ENCODE results near the gene TPK1.
"Not testable (repeated sequence)": the region's sequence is repeated elsewhere in the genome, so short reads cannot be mapped to it uniquely, and the experiment has no call there.

Gene TPK1

DNA sequence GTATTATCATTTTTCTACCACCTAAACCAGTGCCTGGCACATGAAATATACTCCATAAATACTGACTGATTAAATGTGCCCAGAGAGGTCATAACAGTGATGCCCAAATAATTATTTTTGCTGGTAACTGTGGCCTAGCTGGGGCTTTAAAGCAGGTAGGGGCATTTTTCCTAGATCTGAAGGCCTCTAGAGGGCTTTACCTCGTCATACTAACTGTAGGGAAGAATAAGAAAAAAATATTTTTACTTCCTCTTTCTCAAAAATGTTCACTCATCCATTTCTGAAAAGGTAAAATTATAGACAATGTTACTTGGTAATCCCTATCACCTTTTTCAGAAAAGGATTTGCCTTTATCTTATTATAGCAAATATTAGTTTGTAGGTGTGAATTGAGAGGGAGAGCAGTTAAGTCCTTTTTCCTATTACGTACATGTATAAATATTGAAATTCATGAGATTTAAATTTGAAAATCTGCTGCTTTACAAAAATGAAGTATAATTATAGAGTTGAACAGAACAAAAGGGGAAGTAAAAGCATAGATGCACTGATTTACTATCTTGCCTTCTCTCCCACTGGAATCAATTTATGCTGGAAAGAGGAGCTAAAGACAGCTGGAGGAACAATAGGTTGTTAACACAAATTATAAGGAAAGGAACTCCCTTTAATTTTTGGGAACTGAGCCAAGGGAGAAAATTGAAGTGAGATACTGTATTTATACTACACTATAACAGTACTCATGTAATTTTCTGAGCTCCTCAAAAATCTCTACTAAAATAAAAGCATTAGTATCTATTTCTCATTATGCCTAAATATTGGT lies 360.8 kb downstream of the TPK1 start:
- no peak for DNase-seq (ENCODE audit: low read depth)

DNA sequence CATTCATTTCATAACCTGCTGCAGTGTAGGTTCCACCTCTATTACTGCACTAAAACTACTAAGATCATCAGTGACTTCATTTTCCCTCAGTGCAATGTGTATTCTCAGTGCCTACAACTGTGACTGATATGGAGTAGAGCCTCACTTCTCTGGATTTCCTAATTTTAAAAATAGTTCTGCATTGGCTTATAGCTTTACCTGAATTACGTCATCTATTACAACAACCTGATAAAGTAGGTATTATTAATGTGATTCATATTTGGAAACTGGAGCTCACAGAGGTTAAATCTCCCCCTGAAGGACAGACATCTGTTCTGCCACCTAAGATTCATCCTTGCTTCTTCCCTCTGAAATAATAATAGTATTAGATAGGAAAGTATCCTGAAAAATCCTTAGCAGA lies 361.5 kb downstream of the TPK1 start:
- DNase-seq (ENCODE audit: low read depth): no peak

DNA sequence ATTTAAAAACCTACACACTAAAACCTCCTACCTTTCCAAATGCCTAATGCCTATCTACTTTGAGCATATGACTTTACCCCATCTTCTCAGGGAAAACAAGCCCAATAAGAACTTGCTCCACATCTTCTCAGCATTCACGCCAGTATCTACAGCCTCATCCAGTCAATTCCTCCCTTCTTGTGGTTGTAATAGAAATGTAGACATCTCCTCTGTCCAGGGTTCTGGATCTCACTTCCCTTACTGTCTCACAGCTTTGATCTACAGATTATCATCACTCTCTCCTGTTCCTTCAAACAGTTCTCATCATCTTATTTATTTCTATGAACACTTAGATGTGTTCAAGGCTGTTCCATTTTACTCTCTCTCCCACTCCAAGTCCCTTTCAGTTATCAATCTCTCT lies 361.9 kb downstream of the TPK1 start:
- no peak for DNase-seq (ENCODE audit: low read depth)

DNA sequence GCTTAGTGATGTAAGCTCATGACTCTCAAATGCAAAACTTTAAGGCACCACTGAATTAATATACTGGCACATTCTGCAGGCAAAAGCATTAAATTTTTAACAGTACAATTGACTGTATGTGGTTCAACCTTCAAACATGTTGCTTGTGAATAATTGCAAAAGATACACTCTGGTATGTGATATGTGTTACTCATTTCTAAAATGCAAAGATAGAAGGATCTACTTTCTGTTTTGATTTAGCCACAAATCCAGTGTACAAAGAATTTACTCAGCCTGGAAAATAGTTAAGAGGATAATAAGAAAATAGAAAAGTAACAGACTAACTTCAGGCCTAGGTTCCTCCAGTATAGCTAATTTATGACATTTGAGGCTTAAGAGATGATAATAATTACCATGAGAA lies 365.8 kb downstream of the TPK1 start:
- DNase-seq (ENCODE audit: low read depth): no peak

DNA sequence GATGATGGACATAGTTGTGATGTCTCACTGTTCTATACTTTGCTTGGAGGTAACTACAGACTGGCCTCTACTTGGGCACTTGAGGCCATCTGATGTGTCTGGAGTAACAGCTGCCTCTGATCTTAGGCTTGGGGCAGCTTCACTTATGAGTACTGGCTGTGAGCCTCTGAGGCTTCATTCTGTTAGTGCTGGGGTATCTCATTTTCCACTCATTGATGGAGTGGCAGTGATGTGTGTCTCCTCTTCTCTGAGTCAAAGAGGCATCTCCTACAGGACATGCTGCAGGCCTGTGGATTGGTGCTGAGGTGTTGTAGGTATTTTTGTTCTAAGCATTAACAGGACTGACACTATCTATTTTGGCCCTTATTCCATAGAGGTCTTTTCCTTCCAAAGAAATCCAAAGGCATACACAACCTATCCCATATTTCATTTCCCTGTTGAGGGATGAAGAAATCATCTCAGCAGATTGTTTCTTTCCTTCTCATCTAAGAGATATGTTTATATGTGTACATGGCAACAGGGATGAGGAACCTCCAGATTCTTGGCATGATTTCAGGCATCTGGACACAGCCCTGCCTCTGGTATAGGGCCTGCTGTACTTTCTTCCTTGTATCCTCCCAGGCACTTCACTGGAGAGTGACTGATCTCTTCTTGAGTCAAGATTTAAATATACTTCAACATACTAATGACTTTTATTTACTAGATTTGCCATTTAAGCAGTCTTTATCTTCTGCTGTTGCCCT lies 366.7 kb downstream of the TPK1 start:
- no peak for DNase-seq (ENCODE audit: low read depth)

DNA sequence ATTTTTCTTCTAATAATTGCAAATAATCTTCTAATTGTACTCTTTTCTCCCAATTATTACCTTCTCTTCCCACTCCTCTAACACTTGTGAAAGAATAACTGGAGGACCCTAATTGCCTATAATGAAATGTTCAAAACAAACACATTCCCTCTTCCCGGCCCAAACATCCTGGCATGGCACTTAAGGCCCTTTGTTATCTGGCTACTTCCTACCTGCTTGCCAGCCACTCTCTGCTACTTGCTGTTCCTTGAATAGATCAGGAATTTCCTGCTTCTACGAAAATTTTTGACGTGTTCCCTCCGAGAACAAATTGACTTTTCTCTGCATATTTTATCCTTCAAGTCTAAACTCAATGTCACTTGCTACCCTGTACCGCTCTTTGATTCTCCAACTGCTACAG lies 376.2 kb downstream of the TPK1 start:
- DNase-seq (ENCODE audit: low read depth): no peak

DNA sequence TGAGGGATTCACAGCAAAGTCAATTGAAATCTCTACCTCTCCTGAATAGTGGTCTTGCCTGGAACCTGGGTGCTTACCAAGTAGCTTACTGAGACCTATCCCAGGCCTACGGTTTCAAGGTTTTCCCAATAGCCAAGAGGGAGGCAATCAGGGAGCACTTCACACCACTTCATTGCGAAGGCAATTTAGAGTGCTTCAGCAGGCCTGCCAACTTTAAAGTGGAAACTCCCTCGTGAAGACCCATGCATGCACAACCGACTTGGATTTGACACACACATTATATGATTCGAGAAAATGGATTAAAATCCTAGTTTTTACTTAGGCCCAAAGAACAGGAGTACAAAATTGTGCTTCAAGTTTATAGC lies 380.8 kb downstream of the TPK1 start:
- DNase-seq (ENCODE audit: low read depth): no peak

DNA sequence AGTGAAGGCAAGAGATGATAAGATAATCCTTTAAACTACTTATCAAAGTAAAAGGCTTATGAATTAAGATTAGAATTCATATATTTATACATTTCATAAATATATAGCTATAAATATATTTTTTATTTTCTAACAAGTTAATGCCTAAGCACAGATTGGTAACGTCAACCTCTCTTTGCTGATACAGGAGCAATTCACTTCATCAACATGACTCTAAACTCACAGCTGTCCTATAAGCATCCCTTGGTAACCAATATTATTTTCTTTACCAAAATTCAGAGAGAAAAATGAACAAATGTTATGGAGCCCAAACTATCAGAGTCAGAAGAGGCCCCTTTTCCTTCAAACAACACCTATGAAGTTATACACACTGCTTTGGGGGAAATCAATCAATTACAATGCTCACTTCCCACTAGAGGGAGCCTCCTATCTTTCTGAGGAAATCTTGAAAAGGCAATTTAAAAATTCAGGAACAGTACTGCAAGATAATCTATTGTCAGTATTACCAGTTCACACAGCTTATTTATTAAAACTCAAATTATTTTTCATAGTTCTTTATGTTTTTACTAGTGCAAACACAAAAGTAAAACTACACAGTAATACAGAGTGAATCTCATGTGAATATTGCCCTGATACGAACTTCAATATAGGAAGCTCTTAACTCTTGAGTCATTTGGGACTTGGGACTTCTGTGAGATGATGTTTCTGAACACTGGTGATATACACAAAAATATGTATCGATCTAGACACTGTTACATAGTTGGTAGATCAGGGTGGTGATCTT lies 381.4 kb downstream of the TPK1 start:
- DNase-seq (ENCODE audit: low read depth): no peak

DNA sequence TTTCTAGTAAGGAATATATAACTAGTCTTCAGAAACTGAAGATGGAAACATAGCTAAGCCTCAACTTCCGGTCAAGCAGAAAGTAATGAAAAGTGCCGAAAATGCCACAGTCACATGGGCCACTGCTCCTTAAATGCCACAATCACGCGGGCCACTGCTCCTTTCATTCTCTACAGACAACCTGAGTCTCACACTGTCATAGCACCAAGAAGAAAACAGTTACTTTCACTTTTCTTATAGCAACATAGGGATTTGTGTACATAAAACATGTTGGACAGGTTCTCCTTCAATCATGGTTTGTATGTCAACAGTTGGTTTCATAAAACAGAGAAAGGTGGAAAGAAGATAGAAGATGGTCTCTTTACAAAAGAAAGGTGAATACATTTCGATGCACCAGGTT lies 383.8 kb downstream of the TPK1 start:
- no peak for DNase-seq (ENCODE audit: low read depth)

DNA sequence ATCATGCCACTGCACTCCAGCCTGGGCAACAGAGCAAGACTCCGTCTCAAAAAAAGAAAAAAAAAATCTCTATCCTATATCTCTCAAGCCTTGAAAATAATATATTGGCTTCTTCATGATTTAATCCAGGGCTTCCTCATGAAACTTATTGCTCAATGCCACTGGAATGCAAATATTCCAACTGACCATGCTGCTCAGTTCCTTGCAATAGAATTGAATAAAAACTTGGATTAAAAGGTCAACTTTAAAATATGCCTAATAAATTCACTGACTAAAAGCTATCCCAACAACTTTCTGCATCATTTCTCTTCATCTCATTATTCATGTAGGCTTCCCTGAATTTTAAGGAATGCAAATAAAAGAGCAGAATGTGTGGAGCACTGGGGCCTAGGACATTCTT lies 390.3 kb downstream of the TPK1 start:
- DNase-seq (ENCODE audit: low read depth): no peak

DNA sequence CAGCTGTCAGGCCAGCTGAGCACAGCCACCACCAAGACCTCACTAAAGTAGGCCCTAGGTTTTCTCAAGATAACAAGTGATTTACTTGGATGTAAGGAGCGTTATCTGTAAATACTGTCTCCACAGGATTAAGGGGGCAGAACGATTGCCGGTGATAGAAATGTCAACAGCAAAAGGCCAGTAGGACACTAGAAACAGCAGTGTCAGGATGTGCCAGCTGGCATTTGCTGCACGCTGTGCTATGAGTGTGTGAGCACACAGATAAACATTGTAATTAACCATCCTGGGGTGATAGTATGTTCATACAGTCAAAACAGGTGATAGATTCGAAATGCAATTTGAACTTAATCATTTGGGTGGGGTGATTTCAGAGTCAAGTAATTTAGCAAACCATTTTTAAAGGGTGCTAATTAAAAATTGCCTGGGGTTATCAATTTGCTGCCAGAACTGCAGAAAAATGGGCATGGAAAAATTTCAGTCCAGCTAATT lies 396.1 kb downstream of the TPK1 start:
- DNase-seq (ENCODE audit: low read depth): no peak

DNA sequence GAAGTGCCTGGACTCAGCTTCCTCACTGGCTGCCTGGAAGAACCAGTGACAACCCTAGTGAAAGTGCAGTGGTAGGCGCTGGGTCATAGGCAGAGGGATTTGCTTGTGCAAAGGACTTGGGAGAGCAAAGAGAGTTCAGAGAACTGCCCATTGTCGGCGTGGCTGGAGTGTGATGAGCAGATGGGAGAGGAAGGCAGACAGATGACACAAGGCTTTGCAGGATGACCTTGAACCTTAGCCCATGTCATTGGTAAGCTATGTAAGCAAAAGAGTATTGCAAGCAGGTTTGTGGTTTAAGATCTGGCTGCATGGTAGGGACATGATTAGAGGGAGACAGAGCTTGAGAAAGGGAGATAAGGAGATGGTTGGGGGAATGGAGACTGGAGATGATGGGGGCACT lies 397.1 kb downstream of the TPK1 start:
- DNase-seq (ENCODE audit: low read depth): no peak

DNA sequence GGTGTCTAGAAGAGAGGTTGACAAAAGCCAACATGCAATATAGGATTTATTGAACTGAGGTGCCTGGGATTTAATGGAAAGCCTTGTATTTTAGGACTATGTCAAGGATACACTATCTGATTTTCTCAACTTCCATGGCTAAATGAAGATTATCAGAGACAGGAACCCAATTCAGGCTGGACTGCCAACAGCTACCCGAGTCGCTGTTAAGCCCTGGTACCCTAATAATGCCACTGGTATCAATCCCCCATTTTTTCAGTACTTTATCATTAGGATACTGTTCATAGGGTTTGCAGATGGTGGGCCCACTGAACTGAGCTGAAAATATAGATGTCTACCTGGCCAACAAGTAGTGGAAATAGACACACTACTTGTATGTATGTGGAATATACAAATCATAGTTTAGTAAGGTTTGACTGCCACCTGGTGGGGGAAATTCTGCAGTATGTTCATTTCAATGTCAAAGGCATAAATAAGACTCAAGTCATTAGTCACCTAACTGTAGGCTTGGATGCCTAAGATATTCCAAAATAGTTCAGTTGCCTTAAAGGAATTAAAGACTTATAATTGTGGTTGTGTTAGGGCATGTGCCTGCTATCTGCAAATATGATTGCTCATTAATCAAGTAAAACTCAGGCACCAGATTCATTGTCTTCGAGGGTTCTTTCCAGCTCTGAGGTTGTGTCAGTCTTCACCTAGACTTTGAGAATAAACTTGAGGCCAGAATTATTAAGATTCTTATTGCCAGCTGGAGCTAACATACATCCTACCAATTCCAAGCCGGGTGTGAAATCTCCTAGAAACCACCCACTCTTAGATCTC lies 398.3 kb downstream of the TPK1 start:
- DNase-seq (ENCODE audit: low read depth): no peak

DNA sequence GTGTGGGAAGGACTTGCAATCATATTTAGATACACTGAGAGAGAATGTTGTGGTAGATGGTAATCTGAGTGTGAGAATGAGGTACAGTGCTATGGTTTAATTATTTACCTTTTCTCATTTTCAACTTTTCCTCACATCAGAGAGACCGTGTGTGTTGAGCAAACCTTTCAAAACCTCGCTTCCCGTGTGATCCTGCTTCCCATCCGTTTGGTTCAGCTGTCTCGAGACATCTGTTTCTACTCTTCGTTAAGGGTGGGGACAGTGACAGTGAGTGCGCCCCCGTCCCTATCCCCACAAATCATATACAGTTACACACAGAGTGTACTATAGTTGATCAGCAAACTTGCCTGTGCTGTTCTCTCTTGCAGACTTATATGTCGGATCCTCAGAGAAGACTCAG lies 399.4 kb downstream of the TPK1 start:
- DNase-seq (ENCODE audit: low read depth): no peak

DNA sequence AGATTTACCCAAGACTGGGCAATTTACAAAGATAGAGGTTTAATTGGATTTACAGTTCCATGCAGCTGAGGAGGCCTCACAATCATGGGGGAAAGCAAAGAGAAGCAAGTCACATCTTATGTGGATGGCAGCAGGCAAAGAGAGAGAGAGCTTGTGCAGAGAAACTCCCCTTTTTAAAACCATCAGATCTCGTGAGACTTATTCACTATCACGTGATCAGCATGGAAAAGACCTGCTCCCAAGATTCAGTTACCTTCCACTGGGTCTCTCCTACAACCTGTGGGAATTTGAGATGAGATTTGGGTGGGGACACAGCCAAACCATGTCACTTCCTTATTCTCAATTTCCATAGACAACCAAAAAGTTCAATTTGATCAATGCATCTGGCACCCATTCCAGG lies 407.4 kb downstream of the TPK1 start:
- DNase-seq (ENCODE audit: low read depth): no peak

DNA sequence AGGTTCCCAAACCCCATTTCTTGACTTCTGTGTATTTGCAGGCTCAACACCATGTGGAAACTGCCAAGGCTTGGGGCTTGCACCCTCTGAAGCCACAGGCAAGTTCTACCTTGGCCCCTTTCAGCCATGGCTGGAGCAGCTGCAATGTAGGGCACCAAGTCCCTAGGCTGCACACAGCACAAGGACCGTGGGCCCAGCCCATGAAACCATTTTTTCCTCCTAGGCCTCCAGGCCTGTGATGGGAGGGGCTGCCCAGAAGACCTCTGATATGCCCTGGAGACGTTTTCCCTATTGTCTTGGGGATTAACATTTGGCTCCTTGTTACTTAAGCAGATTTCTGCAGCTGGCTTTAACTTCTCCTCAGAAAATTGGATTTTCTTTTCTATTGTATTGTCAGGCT lies 408.3 kb downstream of the TPK1 start:
- DNase-seq (ENCODE audit: low read depth): not testable (repeated sequence)

DNA sequence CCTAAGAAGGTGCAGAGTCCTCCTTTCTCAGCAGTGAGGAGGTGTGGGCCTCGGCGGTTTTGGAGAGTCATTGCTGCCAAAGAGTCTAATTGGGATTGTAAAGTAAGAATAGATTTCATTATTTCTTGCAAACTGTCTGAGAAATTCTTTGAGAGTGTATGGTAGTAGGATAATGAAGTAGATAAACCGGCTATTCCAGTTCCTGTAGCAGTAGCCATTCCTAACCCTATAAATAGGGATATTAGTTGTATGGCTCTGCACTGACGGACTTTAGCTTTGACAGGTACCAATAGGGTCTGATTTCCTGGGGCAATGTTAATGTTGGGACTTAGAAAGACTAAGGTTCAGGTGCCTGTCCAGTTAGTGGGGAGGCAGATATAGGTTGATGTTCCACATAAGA lies 416.9 kb downstream of the TPK1 start:
- DNase-seq (ENCODE audit: low read depth): not testable (repeated sequence)

DNA sequence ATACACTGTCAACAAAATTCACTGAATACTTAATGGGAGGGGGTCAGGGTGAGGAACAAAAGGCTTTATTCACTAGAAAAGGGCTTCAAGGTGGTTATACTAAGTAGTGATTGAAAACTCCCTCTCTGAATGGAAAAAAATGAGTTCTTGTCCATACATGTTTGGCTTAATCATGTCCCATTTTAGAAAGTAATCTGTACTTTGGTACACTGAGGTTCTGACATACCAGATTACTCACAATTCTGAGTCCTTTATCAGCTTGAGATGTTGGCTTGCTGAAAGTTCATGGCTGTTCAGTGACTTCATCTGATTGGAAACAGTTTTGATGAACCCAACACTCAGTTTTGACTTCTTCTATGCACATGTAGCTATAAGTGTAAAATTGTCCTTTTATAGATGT lies 419.5 kb downstream of the TPK1 start:
- DNase-seq (ENCODE audit: low read depth): no peak

DNA sequence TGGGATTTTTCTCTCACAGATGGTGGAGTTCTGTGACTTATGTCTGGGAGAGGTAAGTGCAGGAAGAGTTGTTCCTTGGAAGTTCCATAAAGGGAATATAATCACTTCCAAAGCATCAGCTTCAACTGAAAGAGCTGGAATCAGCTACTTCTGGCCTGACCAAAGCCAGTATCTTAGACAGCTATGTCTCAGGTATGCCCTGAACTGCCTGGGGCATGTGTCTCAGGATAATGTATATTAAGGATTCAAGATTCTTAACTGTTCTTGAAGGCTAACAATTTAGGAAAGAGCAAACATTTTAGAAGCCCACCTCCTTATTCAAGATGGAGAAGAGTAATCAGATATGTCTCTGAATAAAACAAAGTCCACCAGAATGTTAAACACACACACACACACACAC lies 420.0 kb downstream of the TPK1 start:
- no peak for DNase-seq (ENCODE audit: low read depth)

DNA sequence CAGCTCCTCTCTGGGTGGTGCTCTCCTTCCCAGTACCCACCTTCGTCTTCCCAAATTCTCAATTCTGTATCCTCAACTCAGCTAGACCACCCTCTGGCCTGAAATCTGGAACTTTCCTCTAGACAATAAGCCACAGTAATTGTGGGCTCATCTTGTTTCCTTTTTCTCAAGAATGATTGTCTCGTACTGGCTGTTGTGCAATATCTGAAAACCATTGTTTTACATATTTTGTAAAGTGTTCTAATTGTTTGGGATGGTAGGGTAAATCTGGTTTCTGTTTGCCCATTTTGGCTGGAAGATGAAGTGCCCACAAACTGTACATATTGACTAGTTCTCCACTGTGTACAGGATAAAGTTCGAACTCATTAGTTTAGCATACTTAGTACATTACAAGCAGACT lies 421.0 kb downstream of the TPK1 start:
- no peak for DNase-seq (ENCODE audit: low read depth)

DNA sequence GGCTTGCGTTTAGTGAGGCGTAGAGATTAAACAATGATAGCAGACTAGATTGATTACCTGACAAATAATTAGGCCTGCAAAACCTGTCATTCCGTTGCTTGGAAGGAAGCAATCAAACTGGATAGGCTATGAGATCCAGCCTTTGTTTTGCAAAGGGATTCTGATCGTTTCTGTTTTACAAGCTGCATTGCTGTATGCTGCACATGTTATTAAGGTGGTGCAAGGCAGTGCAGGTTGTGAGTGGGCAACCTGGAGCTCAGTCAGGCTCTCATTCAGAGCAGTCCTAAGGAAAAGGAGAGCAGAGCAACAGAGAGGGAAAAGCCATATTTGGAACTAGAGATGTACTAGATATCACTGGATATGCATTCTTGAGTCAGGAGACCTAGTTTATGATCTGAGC lies 425.4 kb downstream of the TPK1 start:
- no peak for DNase-seq (ENCODE audit: low read depth)

DNA sequence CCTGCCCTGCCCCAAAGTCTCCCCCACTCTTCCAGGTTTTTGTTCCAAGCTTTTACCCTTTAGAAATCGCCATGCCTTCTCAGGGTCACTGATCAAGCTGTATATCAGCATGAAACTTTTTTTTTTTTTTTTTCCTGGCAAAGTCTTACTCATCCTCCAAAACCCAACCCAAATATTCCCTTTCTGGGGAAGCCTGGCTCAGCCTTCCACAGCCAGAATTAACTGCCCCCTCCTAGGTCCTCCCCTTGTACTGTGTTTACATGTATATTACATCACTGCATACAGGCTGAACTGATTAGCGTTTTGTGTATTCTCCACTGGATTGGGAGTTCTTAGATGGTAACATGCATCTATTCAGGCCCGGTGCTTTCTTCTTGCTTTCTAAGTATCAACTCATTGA lies 427.7 kb downstream of the TPK1 start:
- DNase-seq (ENCODE audit: low read depth): no peak

All from stimulated activated CD8-positive, alpha-beta memory T cell treated with anti-CD3 and anti-CD28 coated beads, Interleukin-12 subunit alpha, Interleukin-12 subunit beta, amount 100 ng/mL, for 4 hours (primary cell).